B cell (primary cell): ENCODE data around the gene SLC35A5.

ENCODE experiments used
- CTCF ChIP-seq: fragments of 200-600 bp; IDR thresholded peaks from one replicate; pipeline ENCODE4 v1.8.0; 2022; ENCODE audit warnings: antibody characterized with exemption, mild to moderate bottlenecking
- EZH2 ChIP-seq: IDR thresholded peaks from 2 replicates; pipeline ENCODE4 v1.6.1; 2012; ENCODE audit warnings: borderline replicate concordance, low read depth, mild to moderate bottlenecking, moderate library complexity, low read length; ENCODE audit not compliant: insufficient read depth, poor library complexity, severe bottlenecking

- TF ChIP-seq CTCF (no peak), EZH2 (no peak)
Observed at GRCh38 chr3:112568642-112569041, 6.8 kb downstream of the SLC35A5 start.
